Subcutaneous abdominal adipose tissue (tissue), 5 donors: ENCODE measurements around the gene TAF6L.
"Not testable (repeated sequence)": the region's sequence is repeated elsewhere in the genome, so short reads cannot be mapped to it uniquely, and the experiment has no call there.

Experiments
- H3K27ac ChIP-seq: one replicate; pipeline ENCODE4 v1.7.0; 2013; ENCODE audit warnings: low read depth, mild to moderate bottlenecking, inconsistent platforms, low read length, moderate library complexity
- H3K27me3 ChIP-seq, 5 donors: one replicate each; pipeline ENCODE4 v1.7.0; 2013; ENCODE audit warnings: low read length in 5 of 5, inconsistent platforms in 1 of 5; ENCODE audit not compliant: control insufficient read depth in 5 of 5, insufficient read depth in 4 of 5
- H3K36me3 ChIP-seq, 5 donors: one replicate each; pipeline ENCODE4 v1.7.0; 2013; ENCODE audit warnings: low read length in 5 of 5; ENCODE audit not compliant: control insufficient read depth in 5 of 5, insufficient read depth in 5 of 5
- H3K4me1 ChIP-seq, 5 donors: one replicate each; pipeline ENCODE4 v1.7.0; 2013; ENCODE audit warnings: low read length in 5 of 5, mild to moderate bottlenecking in 3 of 5, moderate library complexity in 1 of 5; ENCODE audit not compliant: control insufficient read depth in 5 of 5, insufficient read depth in 5 of 5
- H3K4me3 ChIP-seq, 5 donors: one replicate each; pipeline ENCODE4 v1.7.0; 2013; ENCODE audit warnings: low read length in 5 of 5, low read depth in 1 of 5
- H3K9ac ChIP-seq, 5 donors: one replicate each; pipeline ENCODE4 v1.7.0; 2013; ENCODE audit warnings: low read length in 5 of 5, mild to moderate bottlenecking in 4 of 5, moderate library complexity in 3 of 5
- H3K9me3 ChIP-seq, 5 donors: one replicate each; pipeline ENCODE4 v1.7.0; 2013; ENCODE audit warnings: low read length in 5 of 5; ENCODE audit not compliant: control insufficient read depth in 5 of 5
- donor health status: healthy.
- donor health status: healthy.
- donor health status: healthy.
- donor health status: healthy.
- donor health status: healthy.

The TAF6L gene

DNA sequence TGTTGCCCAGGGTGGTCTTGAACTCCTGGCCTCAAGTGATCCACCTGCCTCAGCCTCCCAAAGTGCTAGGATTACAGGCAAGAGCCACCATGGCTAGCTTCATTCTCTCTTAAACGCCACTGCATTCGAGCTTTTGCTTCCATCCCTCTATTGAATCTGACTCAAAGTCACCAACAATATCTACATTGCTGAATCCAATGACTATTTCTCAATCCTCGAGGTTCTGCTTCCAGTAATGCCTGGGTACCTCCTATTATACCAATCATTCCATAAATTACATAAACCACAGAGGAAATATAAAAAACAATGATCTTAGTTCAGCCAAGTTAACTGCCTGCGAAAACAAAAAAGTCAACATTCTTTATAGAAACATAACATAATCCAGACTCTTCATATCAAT is 45.9 kb downstream of the TAF6L start:
- Histone ChIP-seq H3K4me1 (no peaks in the 10 kb centered on the region), H3K4me3 (no peak overlapping the region), H3K9me3 (no peaks in the 10 kb centered on the region), H3K36me3 (peaks cover 3 to 47% (median 24%) of the 10 kb centered on the region in 5 donors), H3K9ac (no peak overlapping the region), H3K27me3 (no peaks in the 10 kb centered on the region), H3K27ac (no peak overlapping the region)

DNA sequence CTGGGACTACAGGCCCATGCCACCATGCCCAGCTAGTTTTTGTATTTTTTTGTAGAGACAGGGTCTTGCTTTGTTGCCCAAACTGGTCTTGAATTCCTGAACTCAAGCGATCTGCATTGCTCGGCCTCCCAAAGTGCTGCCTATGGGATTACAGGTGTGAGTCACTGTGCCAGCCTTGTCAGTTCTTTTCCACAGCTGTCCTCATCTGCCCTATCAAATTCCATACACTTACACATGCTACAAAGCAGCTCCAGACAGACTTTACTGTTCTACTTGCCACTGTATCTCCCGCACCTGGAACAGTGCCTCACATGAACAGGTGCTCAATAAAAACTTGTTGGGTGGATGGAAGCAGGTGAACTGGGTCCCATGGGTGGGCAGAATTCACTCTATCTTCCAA is 52.5 kb downstream of the TAF6L start:
- Histone ChIP-seq H3K4me1 (peaks cover 0 to 6% (median 5%) of the 10 kb centered on the region in 5 donors), H3K36me3 (peaks cover 12 to 84% (median 67%) of the 10 kb centered on the region in 5 donors), H3K27me3 (no peaks in the 10 kb centered on the region), H3K4me3 (no peak overlapping the region), H3K9ac (no peak overlapping the region), H3K27ac (no peak overlapping the region), H3K9me3 (no peaks in the 10 kb centered on the region)

DNA sequence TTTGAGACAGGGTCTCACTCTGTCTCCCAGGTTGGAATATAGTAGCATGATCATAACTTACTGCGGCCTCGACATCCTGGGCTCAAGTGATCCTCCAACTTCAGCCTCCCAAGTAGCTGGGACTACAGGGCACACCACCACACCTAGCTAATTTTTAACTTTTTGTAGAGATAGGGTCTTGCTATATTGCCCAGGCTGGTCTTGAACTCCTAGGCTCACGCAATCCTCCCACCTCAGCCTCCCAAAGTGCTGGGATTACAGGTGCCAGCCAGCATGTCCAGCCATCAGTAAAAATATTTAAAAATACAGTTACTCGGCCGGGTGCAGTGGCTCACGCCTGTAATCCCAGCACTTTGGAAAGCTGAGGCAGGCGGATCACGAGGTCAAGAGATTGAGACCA is 56.9 kb downstream of the TAF6L start:
- H3K27me3 ChIP-seq, H3K9me3 ChIP-seq, H3K9ac ChIP-seq, H3K27ac ChIP-seq, H3K4me3 ChIP-seq: not testable (repeated sequence)
- H3K36me3 ChIP-seq = peaks cover 12 to 46% (median 43%) of the 10 kb centered on the region in 5 donors
- peaks cover 10 to 32% (median 28%) of the 10 kb centered on the region in 5 donors for H3K4me1 ChIP-seq

DNA sequence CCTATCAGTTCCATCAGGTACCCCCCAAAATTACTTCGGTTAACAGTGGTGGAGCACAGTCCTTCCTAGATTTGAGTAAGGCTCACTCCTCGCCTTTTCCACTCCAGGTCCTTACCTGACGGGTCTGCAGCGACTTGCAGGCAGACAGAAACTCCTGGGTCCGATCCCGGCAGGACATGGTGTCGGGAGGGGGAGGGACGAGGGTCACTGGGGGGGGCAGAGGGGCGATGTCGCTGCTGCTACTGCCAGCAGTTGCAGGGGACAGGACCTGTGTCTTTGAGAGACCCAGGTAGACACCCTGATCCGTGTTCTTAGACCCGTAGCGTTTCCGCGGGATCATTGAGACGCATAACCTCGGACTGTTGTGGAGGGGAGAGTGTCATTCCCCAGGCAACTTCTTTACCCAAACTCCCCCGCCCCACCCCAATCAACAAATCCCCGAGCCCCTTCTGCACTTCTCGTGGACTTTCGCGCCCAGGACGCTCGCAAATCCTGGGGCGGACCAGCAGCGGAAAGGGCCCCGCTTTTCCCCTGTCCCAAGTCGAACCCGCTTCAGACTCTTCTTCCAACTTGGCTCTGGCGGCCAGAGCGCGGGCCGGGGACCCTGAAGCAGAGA is 59.8 kb downstream of the TAF6L start:
- no peaks in the 10 kb centered on the region for H3K27me3 ChIP-seq
- peak overlapping the region; percentile 96 for H3K27ac ChIP-seq
- H3K9ac ChIP-seq = peak overlapping the region; percentile 86 to 95 (median 92)
- H3K9me3 ChIP-seq = no peaks in the 10 kb centered on the region
- H3K4me3 ChIP-seq = peak overlapping the region; percentile 83 to 94 (median 91)
- H3K4me1 ChIP-seq = peaks cover 13 to 40% (median 35%) of the 10 kb centered on the region in 5 donors
- H3K36me3 ChIP-seq = peaks cover 10 to 41% (median 39%) of the 10 kb centered on the region in 5 donors

DNA sequence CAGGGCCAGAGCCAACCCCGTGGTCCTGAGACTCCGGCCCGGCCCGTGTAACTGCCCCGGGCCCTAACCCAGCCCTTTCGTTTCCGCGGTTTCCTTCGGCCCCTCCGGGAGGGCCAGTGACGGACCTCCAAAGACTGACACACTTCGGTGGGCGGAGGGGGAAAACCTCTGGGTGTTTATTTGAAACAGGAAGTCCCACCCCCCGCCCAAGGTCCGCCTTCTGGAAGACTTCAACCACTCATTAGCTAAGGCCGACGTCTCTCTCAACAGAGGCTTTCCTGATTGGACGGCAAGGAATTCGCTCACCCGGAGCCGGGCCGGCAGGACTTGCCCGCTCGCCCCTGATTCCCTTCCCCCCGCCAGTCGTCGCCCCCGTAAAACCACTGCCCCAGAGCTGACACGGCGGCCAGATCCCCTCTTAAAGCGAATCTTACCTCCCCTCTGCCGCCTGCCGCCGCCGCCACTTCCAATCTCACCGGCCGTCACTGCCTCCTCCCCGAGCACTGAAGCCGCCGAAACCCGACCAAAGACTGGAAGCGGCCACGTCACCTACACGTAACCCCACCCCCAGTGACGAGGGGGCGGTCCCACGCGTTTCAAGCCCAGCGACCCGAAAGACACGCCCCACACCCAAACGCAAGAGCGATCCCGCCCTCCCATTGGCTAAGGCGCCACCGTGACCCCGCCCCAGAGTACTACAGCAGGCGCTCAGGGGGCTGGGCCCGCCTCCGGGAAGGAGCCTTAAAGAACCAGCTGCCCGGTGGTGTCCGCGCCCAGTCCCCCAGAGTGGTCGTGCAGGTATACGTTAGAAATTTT is 60.5 kb downstream of the TAF6L start, which contains the start of gene STX5:
TSS of gene STX5 (minus strand) at position 532 of the 816 bp plus-strand sequence. CDS start 808 bp downstream, outside the sequence.
- H3K27ac ChIP-seq = peak within 1 kb of the TSS; percentile 96
- H3K9me3 ChIP-seq = no peaks in the 10 kb centered on the region
- peaks cover 13 to 40% (median 35%) of the 10 kb centered on the region in 5 donors for H3K4me1 ChIP-seq
- no peaks in the 10 kb centered on the region for H3K27me3 ChIP-seq
- peaks cover 13 to 44% (median 38%) of the 10 kb centered on the region in 5 donors for H3K36me3 ChIP-seq
- peak within 1 kb of the TSS; percentile 92 to 99 (median 95) for H3K9ac ChIP-seq
- peak within 1 kb of the TSS; percentile 90 to 94 (median 91) for H3K4me3 ChIP-seq

DNA sequence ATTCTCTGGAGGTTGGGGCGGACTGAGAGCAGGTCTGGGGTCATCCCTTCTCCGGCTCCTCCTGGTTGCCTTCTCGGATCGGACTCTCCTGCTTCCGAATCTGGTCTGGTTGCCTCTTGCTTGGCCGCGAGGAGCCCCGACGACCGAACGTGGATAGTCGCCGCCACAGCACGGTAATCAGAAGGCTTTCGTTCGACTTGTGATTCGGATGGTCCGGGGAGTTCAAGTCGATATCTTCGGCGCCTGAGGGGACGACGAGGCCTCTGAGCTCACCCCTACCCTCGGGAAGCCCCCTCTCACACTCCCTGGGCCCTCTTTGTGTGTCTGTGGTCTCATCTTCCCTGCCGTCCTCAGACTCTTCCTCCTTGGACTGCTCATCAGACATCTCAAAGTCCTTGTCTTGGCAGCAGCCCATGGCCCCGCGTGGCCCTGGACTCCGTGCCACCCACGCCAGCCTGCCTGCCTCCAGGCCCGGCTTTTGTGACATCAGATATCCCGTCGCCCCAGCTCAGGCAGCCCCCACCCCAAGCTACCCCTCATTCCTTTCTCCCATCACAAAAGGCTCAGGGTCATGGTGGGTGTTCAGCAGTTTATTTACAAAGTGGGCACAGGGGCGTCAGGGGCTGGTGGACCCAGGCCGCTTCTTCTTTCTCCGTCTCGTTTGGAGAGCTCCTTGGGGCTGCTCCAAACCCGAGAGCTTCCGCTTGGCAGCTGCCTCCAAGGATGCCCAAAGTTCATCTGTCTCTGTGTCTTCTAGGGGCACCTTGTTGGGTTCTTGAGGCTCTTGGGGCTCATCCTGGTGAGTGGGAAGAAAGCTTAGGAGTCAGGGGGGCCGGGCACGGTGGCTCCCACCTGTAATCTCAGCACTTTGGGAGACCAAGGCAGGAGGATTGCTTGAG is 61.4 kb downstream of the TAF6L start, which contains the start of gene TEX54:
TSS of gene TEX54 (minus strand) at position 506 of the 899 bp plus-strand sequence.
- Histone ChIP-seq H3K36me3 (peaks cover 7 to 36% (median 30%) of the 10 kb centered on the region in 5 donors), H3K9me3 (no peaks in the 10 kb centered on the region), H3K9ac (peak within 1 kb of the TSS; percentile 92 to 99 (median 95)), H3K4me3 (peak within 1 kb of the TSS; percentile 90 to 94 (median 91)), H3K4me1 (peaks cover 9 to 35% (median 34%) of the 10 kb centered on the region in 5 donors), H3K27ac (peak within 1 kb of the TSS; percentile 96), H3K27me3 (no peaks in the 10 kb centered on the region)

DNA sequence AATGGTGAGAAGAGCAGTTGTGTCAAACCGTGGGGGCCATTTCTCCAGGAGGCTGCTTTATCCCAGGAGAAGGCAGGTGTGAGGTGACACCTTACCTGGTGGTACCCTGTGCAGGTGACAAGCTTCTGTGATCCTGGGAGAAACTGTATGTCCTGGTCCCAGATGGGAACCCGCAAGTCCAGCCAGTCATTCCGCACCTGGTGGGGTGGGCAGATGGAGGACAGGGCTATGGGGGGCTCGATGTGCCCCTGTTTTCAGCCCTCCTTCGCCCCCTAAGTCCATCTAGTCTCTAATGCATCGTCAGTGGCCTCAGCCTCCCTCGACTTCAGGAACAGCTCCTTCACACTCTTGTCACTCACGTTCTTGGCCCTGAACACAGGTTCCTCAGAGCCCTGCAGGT is 64.1 kb downstream of the TAF6L start:
- no peaks in the 10 kb centered on the region for H3K27me3 ChIP-seq
- peaks cover 4 to 32% (median 23%) of the 10 kb centered on the region in 5 donors for H3K36me3 ChIP-seq
- no peaks in the 10 kb centered on the region for H3K9me3 ChIP-seq
- H3K4me3 ChIP-seq = no peak overlapping the region
- peaks cover 11 to 44% (median 39%) of the 10 kb centered on the region in 5 donors for H3K4me1 ChIP-seq
- no peak overlapping the region for H3K27ac ChIP-seq
- no peak overlapping the region for H3K9ac ChIP-seq
